IPS DF 6.9 (cell line): ENCODE data around the gene LTF.

Experiments used
- DNase-seq: peaks from one replicate; pipeline ENCODE4 v3.0.0-alpha.2; 2013; ENCODE audit warnings: low read depth, low spot score
- H3K27ac ChIP-seq: one replicate; pipeline ENCODE4 v1.5.1; 2013; ENCODE audit warnings: low read length, control low read depth
- H3K27me3 ChIP-seq: 2 replicates; pipeline ENCODE4 v1.6.1; 2013; ENCODE audit warnings: mild to moderate bottlenecking, low read length; ENCODE audit not compliant: control insufficient read depth, insufficient read depth
- H3K36me3 ChIP-seq: 2 replicates; pipeline ENCODE4 v1.6.1; 2013; ENCODE audit warnings: low read length; ENCODE audit not compliant: control insufficient read depth, insufficient read depth
- H3K4me1 ChIP-seq: 2 replicates; pipeline ENCODE4 v1.6.1; 2013; ENCODE audit warnings: low read length; ENCODE audit not compliant: control insufficient read depth, insufficient read depth
- H3K4me3 ChIP-seq: 2 replicates; pipeline ENCODE4 v1.5.1; 2013; ENCODE audit warnings: mild to moderate bottlenecking, low read length
- H3K9me3 ChIP-seq: 2 replicates; pipeline ENCODE4 v1.6.1; 2013; ENCODE audit warnings: low read length, inconsistent platforms; ENCODE audit not compliant: control insufficient read depth, insufficient read depth
- WGBS: extraction: QIAGEN DNeasy Blood & Tissue Kit; methylation state at CpG from one replicate; pipeline ENCODE4 v1.1.7; 2013; ENCODE audit warnings: mixed read lengths, missing lambda C conversion rate; ENCODE audit not compliant: insufficient read length, insufficient coverage; 5-methylcytosine and 5-hydroxymethylcytosine counted together

Gene LTF

GRCh38 chr3:46413951-46414350, 50.8 kb downstream of the LTF start:
- no peaks in the 10 kb centered on the region for H3K27me3 ChIP-seq
- H3K4me1 ChIP-seq, result peaks cover 2% of the 10 kb centered on the region; the same call in 1 of the 2 replicates
- no peak overlapping the region for H3K4me3 ChIP-seq
- DNase-seq, result no peak
- no peak overlapping the region for H3K27ac ChIP-seq
- whole genome bisulfite sequencing, result no CpG with 5 or more reads among the region's 5 CpGs
- no peaks in the 10 kb centered on the region for H3K9me3 ChIP-seq
- H3K36me3 ChIP-seq, result no peaks in the 10 kb centered on the region

- Histone ChIP-seq H3K4me3 (no peak overlapping the region), H3K27me3 (no peaks in the 10 kb centered on the region), H3K27ac (no peak overlapping the region), H3K4me1 (no peaks in the 10 kb centered on the region), H3K36me3 (no peaks in the 10 kb centered on the region), H3K9me3 (no peaks in the 10 kb centered on the region)
- no peak for DNase-seq
- WGBS, result no CpG with 5 or more reads among the region's 3 CpGs
Measured at GRCh38 chr3:46412786-46413298, 51.9 kb downstream of the LTF start.

- H3K4me1 ChIP-seq, result no peaks in the 10 kb centered on the region
- H3K9me3 ChIP-seq, result no peaks in the 10 kb centered on the region
- DNase-seq, result no peak
- WGBS, result no CpG with 5 or more reads among the region's 2 CpGs
- H3K27ac ChIP-seq, result no peak overlapping the region
- H3K27me3 ChIP-seq, result no peaks in the 10 kb centered on the region
- no peaks in the 10 kb centered on the region for H3K36me3 ChIP-seq
- H3K4me3 ChIP-seq, result no peak overlapping the region
Measured at GRCh38 chr3:46411271-46411670, 53.4 kb downstream of the LTF start.

- H3K4me3 ChIP-seq, result no peak overlapping the region
- DNase-seq, result no peak
- H3K36me3 ChIP-seq, result no peaks in the 10 kb centered on the region
- no peaks in the 10 kb centered on the region for H3K4me1 ChIP-seq
- WGBS, result no CpG with 5 or more reads among the region's 2 CpGs
- no peaks in the 10 kb centered on the region for H3K9me3 ChIP-seq
- no peaks in the 10 kb centered on the region for H3K27me3 ChIP-seq
- H3K27ac ChIP-seq, result no peak overlapping the region
Measured at GRCh38 chr3:46410669-46411068, 54.0 kb downstream of the LTF start.

- Histone ChIP-seq H3K4me1 (no peaks in the 10 kb centered on the region), H3K27ac (no peak overlapping the region), H3K27me3 (no peaks in the 10 kb centered on the region), H3K9me3 (no peaks in the 10 kb centered on the region), H3K36me3 (no peaks in the 10 kb centered on the region), H3K4me3 (no peak overlapping the region)
- no CpG with 5 or more reads among the region's 9 CpGs for WGBS
- DNase-seq, result no peak
Measured at GRCh38 chr3:46409739-46410489, 54.8 kb downstream of the LTF start.

- Histone ChIP-seq H3K36me3 (no peaks in the 10 kb centered on the region), H3K27ac (no peak overlapping the region), H3K4me3 (no peak overlapping the region), H3K9me3 (no peaks in the 10 kb centered on the region), H3K27me3 (no peaks in the 10 kb centered on the region), H3K4me1 (no peaks in the 10 kb centered on the region)
- DNase-seq, result no peak
- WGBS, result no CpG with 5 or more reads among the region's 7 CpGs
Measured at GRCh38 chr3:46408853-46409252, 55.9 kb downstream of the LTF start.

- no peaks in the 10 kb centered on the region for H3K27me3 ChIP-seq
- no peak overlapping the region for H3K27ac ChIP-seq
- DNase-seq, result no peak
- no peaks in the 10 kb centered on the region for H3K9me3 ChIP-seq
- no peaks in the 10 kb centered on the region for H3K4me1 ChIP-seq
- WGBS, result no CpG with 5 or more reads among the region's 7 CpGs
- H3K36me3 ChIP-seq, result no peaks in the 10 kb centered on the region
- H3K4me3 ChIP-seq, result no peak overlapping the region
Measured at GRCh38 chr3:46407970-46408369, 56.7 kb downstream of the LTF start.

GRCh38 chr3:46406788-46407611, 57.7 kb downstream of the LTF start, which contains the start of the genes CCR5AS and CCRL2:
TSS of gene CCR5AS (minus strand) at chr3:46407066.
TSS of gene CCRL2 (plus strand) at chr3:46407259. CDS start at chr3:46408080, 821 bp downstream.
- no peak for DNase-seq
- H3K4me3 ChIP-seq, result no peak within 1 kb of the TSS
- WGBS, result no CpG with 5 or more reads among the region's 20 CpGs

GRCh38 chr3:46406443-46406787, 58.3 kb downstream of the LTF start:
- Histone ChIP-seq H3K36me3 (no peaks in the 10 kb centered on the region), H3K27me3 (no peaks in the 10 kb centered on the region), H3K4me3 (no peak overlapping the region), H3K4me1 (no peaks in the 10 kb centered on the region), H3K27ac (no peak overlapping the region), H3K9me3 (no peaks in the 10 kb centered on the region)
- WGBS, result no CpG with 5 or more reads among the region's 4 CpGs
- no peak for DNase-seq

More at GRCh38 chr3:46406788-46407611, 57.7 kb downstream of the LTF start, which contains the start of the genes CCR5AS and CCRL2:
- H3K9me3 ChIP-seq, result no peaks in the 10 kb centered on the region
- H3K36me3 ChIP-seq, result no peaks in the 10 kb centered on the region
- no peaks in the 10 kb centered on the region for H3K4me1 ChIP-seq
- H3K27ac ChIP-seq, result no peak within 1 kb of the TSS
- H3K27me3 ChIP-seq, result no peaks in the 10 kb centered on the region

GRCh38 chr3:46405301-46406019, 59.2 kb downstream of the LTF start:
- DNase-seq, result no peak
- Histone ChIP-seq H3K27me3 (no peaks in the 10 kb centered on the region), H3K36me3 (no peaks in the 10 kb centered on the region), H3K9me3 (no peaks in the 10 kb centered on the region), H3K27ac (no peak overlapping the region), H3K4me1 (no peaks in the 10 kb centered on the region), H3K4me3 (no peak overlapping the region)
- WGBS, result no CpG with 5 or more reads among the region's 11 CpGs
